GM18870 (cell line): ENCODE measurements around the gene CD36.

Source experiments
- ATAC-seq: cut with Tn5 transposase; IDR thresholded peaks from one replicate; pipeline ENCODE4 v1.9.1; 2021; ENCODE audit warnings: moderate library complexity; ENCODE audit not compliant: unreplicated experiment

CD36 gene

DNA sequence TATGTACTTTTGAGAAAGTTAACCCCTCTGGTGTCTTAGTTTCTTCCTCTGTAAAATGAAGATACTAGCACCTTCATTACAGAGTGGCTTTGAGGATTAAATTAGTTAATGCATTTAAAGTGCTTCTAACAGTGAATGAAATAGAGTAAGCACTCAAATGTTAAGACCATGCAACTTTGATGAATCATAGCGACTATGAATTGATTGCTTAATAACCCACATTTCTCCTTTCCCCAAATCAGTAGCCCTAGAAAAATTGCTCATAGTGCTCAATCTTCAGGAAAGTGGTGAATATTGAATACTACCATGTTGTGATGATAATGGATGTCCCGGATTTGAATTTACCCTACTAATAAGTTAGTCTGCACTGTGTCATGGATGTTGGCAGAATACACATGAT, 48.1 kb downstream of the CD36 start:
- ATAC-seq = no peak

DNA sequence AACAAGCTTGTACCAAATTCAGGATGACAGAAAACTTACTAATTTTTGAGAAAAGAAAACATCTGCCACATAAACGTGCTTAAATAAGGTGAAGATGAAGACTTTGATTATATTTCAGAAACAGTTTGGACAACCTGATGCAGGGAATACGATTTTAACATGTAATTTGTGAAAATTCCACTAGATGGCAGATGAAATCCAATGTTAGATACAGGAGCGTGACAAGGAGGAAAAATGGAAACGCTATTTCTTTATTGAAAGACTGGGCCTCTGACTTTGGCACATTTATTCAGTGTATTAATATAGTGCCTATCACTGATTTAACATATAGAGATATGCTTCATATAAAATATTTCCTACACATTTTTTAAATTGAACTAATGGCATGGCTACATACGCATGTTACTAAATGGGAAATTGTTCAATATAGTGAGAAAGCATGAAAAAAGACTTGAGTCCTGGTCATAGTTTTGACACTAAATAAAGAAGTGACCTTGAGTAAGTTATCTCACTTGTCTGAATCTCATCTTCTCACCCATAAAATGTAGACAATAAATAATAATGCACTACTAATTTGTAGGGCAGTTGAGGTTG, 60.7 kb downstream of the CD36 start:
- peak; percentile 88 for ATAC-seq

DNA sequence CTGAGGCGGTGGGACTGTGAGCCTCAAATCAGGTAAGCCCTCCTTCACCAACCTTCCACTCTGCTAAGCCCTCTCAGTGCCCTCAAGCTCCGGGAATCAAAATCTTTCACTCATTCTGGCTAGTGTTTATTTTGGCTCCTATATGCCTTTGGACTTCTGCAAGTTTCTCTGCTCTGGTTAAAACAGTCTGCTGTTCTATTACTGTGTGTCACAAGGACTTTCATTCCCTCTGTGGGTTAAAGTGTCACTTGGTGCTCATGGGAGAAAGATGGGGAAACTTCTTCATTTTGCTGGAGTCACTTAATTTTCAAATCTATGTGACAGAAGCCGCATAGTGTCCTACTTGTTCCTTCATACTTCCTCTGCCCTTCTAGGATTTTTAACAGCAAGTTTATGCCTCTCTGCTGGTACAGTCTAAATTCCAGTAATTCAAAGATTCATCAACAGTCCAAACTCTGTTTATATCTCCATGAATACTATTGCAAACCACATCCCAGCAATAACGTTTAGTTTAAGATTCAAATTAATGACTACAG, 61.3 kb downstream of the CD36 start:
- no peak for ATAC-seq

DNA sequence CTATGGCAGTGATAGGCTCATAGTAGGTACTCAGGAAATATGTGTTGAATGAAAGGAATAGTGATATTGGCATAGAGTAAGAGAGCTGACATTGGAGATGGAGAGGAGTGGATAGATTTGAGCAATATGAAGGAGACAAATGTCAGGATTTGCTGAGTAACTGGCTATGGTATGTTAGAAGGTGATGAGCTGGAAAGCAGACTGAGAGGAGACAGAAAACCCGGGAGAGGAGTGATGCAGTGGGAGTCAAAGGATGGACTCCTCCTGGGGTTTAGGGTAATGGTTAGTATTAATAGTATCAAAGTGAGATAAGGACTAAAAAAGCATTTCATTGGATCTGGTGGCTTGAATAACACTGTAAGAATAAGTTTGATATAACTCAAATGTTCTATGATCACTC, 64.8 kb downstream of the CD36 start:
- no peak for ATAC-seq

DNA sequence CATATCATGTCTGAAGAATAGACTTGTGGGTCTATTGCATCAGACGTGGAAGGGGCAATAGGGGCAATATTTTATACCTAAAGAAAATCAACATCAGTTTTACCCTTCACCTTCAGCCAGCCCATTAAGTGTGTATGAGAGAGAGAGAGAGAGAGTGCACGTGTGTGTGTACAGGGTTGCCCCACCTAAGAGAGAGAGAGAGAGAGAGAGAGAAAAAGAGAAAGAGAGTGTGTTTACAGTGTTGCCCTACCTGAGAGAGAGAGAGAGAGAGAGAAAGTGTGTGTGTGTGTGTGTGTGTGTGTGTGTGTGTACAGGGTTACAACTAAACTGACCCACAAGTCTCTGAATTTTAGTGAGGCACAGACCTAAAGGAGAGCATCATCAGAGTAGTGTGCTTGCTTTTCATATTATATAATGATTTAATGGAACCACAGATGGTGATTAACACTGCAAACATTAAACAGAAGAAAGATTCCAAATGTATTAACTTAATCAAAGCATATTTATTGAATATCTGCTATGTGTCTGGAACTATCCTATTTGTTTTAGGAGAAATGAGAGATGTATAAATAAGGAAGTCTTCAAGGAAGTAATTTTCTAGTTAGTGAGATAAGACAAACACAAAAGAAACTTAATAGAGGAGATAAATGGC, 66.8 kb downstream of the CD36 start:
- no peak for ATAC-seq

DNA sequence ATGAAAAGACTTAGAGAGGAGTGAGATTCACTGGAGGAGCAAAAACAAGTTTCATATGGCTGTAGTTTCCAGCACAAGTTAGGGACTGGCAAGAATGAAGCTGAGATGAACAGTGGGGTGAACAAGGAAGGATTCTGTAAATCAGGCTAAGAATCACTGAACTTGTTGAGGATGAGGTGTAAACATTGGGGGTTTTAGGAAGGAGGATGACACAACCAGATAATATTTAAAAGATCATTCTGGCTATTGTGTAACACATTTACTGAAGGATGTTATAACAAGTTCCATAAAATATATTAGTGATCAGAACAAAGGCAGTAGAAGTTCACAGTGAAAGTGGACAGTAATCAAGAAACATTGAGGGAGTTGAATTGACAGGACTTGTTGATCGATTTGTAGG, 68.9 kb downstream of the CD36 start:
- no peak for ATAC-seq

DNA sequence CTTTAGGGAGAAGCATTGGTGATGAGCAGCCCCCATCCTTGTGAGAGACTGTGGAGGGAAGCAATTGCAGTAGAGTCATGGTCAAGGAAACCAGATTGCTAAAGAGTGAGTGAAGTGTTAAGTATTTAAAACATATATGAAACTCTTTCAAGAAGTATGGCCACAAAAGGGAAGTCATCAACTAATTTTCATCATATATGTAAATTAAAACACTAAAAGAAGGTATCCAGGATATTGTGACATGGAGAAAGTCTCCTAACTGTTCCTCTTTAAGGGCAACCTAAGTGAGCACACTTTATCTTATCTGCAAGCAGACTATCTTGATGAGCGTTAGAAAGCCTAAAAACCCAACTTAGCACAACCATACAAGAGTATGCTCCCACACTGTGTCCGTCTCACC, 69.7 kb downstream of the CD36 start:
- no peak for ATAC-seq

DNA sequence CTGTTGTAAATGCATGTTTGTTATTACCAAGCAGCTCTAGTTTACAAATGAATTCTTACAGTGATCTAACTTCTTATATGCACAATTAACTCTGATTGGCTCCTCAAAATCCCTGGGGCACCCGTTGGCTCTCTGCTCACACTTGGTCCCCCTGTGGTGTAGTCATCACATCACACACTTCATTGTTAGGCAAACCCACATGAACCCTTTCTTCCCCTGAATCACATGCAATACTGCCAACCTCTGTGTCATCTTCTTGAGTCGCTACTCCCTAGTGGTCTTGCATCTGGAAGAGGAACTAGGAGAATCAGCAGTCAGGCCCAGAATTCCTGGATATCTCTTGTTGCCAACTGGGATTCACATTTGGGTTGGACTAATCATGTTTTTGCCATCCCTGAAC, 73.1 kb downstream of the CD36 start:
- ATAC-seq = no peak

DNA sequence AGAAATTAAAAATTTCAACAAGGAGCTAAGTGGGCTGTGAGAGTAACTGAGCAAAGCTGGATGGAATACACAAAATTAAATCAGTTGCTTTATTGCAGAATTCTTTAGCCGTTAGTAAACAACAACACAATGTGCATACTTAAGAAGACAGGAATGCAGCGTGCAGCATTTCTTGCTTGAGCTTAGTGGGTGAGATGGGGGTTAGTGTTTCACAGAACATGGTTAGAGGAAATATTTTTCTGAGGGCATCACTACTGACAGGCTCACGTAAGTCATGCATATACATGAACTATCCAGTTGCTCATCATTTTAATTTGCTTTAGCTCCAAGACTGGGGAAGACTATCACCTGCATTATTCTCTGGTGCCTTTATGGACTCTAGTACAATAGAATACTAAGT, 80.8 kb downstream of the CD36 start:
- no peak for ATAC-seq

DNA sequence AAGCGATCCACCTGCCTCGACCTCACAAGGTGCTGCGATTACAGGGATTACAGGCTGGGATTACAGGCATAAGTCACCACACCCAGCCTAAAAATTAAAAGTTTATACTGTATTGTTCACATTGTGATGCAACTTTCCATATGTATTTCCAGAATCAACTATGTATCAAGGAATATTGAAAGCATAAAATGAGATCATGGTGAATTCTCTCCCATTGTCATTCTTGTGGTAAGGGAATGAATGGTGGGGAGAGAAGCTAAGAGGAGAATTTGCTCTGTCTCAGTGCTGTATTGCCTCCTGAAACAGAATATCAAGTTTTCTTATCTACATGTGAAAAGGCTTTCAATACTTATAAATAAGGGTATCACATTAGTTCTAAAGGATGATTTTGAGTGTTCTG, 81.7 kb downstream of the CD36 start:
- no peak for ATAC-seq

DNA sequence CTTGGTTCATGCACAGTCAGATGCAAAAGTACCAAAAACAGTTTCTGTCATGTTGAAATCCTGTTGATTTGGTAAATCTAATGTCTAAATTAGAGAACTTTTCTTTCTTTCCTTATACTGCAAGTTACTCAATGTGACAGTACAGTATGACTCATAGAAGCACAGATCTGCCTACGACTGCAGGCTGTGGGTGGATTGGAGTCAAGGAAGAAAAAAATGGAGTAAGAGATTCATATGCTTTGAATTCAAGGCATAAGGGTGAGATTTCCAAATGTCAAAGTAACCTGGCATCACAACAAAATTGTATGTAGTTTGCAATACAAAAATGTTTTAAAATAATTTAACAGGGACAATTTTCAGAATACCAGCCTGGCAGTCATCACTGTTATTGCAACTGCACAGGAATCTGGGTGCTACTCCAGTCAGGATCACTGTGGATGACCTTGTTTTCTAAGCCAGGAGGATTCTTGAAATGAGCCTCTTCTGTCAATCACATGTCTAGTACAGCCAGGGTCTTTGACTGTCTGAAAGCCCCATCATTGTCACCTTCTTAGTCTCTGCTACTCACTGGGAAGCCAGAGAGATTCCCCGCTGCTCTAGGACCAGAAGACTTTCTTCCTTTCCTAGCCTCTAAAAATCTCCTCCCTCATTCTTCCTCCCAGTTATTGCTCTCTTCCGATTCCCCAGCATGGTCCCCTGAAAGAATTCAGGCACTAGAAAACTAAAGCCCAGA, 83.6 kb downstream of the CD36 start:
- no peak for ATAC-seq

DNA sequence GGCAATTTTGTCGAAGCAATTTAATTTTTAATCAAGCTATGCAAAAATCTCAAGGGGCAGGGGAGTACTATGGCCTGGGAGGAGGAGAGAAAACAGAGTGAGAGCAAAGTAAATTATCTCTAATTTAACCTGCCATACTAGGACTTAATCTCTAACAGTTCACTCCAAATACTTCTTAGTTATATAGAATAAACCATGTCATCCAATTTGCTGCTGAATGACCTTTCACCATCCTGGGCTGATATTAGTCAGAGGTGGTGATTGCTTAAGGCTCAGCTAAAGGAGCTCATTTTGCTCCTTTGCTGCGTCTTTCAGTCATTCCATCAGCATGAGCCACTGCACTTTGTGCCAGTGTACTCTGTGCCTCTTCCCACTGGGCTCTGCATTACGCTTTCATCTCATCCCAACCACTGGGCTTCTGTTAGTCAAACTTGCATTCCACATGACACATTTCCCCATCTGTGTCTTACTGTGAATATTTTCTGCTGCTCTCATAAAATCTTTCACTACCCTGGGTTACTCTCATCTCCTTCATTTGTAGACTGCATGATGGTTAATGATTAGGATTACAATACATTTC, 84.3 kb downstream of the CD36 start:
- ATAC-seq = no peak

DNA sequence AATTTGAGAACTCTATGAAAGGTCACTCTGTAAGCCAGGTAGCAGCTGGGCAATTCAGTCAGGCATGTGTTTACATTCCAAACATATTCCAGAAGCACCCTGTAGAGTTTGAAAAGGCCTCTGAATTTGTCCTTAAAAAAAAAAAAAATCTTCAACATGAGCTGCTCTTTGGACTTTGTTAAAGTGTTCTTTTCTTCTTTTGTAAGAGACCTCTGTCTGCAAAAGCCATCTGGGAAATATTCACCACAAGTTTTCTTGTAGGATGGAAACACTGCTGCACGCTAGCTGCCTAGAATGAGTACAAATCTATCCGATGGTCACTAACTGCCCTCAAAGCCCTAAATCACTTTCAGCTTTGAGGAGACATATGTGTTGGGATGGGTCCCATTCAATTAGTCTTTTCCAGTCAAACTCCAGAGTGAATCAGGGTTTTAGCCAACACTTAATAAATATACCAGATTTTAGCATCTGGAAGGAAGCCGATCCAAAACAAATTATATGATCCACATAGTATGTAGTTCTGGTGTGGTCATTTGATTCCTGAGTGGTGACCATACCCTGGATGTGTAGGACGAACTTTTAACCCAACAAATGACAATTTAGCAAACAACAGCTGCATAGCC, 85.9 kb downstream of the CD36 start:
- no peak for ATAC-seq

DNA sequence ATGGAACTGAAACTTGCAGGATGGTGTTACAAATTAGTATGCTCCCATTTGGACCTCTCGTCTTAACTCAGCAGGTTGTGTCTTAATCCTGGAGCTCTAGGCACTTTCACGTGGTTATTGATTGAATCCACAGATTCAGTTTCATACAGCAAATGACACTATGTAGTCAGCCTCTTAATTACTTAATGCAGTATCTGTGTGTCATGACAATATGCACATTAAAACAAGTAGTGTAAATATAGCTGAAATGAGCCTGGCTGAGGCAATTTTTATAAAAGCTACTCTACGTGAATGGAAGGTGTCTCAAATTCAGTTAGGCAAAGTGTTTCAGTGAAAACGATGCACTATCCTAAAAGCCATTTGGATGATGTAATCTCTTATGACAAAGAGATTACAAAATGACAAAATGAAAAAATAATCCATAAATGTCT, 86.8 kb downstream of the CD36 start:
- no peak for ATAC-seq
